ENCODE results near the gene STARD10. TPM values are rescaled to one million over a fixed set of nuclear protein-coding genes. Genes with fewer than 3 reads are reported as not detected.

Gene STARD10
- total and polyA plus RNA-seq, 9 of the 15 experiments (the other 6 are each of a cell fraction or from before 2014, with no cell fraction given), result 0.15 to 52.9 (median 32.3) TPM

DNA sequence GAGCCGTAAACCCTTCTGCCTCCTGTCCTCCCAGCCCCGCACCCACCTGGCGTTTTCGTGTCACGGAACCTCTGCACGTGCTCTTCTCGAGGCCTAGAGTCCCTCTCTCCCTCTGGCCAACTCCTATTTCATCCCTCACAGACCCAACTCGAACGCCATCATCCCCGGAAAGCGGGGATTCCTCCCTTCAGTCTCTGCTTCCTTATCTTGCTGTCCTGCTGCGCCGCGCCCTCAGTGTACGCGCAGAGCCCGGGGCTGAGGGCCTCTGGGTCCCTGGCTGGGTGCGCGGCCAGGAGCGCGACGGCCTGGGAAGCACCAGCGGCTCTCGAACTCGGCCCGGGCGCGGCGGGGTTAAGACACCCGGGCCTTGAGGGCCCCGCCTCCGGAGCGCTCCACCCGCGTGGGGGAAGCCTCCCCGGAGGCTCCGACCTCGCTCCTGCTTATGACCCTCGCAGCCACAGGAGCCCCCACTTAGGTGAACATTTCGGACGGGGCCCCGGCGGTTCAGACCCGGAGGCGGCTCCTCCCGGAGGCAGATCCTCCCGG, 20.0 kb upstream of the STARD10 start (continued):
- TF ChIP-seq, protein P1, sequence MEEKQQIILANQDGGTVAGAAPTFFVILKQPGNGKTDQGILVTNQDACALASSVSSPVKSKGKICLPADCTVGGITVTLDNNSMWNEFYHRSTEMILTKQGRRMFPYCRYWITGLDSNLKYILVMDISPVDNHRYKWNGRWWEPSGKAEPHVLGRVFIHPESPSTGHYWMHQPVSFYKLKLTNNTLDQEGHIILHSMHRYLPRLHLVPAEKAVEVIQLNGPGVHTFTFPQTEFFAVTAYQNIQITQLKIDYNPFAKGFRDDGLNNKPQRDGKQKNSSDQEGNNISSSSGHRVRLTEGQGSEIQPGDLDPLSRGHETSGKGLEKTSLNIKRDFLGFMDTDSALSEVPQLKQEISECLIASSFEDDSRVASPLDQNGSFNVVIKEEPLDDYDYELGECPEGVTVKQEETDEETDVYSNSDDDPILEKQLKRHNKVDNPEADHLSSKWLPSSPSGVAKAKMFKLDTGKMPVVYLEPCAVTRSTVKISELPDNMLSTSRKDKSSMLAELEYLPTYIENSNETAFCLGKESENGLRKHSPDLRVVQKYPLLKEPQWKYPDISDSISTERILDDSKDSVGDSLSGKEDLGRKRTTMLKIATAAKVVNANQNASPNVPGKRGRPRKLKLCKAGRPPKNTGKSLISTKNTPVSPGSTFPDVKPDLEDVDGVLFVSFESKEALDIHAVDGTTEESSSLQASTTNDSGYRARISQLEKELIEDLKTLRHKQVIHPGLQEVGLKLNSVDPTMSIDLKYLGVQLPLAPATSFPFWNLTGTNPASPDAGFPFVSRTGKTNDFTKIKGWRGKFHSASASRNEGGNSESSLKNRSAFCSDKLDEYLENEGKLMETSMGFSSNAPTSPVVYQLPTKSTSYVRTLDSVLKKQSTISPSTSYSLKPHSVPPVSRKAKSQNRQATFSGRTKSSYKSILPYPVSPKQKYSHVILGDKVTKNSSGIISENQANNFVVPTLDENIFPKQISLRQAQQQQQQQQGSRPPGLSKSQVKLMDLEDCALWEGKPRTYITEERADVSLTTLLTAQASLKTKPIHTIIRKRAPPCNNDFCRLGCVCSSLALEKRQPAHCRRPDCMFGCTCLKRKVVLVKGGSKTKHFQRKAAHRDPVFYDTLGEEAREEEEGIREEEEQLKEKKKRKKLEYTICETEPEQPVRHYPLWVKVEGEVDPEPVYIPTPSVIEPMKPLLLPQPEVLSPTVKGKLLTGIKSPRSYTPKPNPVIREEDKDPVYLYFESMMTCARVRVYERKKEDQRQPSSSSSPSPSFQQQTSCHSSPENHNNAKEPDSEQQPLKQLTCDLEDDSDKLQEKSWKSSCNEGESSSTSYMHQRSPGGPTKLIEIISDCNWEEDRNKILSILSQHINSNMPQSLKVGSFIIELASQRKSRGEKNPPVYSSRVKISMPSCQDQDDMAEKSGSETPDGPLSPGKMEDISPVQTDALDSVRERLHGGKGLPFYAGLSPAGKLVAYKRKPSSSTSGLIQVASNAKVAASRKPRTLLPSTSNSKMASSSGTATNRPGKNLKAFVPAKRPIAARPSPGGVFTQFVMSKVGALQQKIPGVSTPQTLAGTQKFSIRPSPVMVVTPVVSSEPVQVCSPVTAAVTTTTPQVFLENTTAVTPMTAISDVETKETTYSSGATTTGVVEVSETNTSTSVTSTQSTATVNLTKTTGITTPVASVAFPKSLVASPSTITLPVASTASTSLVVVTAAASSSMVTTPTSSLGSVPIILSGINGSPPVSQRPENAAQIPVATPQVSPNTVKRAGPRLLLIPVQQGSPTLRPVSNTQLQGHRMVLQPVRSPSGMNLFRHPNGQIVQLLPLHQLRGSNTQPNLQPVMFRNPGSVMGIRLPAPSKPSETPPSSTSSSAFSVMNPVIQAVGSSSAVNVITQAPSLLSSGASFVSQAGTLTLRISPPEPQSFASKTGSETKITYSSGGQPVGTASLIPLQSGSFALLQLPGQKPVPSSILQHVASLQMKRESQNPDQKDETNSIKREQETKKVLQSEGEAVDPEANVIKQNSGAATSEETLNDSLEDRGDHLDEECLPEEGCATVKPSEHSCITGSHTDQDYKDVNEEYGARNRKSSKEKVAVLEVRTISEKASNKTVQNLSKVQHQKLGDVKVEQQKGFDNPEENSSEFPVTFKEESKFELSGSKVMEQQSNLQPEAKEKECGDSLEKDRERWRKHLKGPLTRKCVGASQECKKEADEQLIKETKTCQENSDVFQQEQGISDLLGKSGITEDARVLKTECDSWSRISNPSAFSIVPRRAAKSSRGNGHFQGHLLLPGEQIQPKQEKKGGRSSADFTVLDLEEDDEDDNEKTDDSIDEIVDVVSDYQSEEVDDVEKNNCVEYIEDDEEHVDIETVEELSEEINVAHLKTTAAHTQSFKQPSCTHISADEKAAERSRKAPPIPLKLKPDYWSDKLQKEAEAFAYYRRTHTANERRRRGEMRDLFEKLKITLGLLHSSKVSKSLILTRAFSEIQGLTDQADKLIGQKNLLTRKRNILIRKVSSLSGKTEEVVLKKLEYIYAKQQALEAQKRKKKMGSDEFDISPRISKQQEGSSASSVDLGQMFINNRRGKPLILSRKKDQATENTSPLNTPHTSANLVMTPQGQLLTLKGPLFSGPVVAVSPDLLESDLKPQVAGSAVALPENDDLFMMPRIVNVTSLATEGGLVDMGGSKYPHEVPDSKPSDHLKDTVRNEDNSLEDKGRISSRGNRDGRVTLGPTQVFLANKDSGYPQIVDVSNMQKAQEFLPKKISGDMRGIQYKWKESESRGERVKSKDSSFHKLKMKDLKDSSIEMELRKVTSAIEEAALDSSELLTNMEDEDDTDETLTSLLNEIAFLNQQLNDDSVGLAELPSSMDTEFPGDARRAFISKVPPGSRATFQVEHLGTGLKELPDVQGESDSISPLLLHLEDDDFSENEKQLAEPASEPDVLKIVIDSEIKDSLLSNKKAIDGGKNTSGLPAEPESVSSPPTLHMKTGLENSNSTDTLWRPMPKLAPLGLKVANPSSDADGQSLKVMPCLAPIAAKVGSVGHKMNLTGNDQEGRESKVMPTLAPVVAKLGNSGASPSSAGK (IDR thresholded peaks at IDR 0.05), result peak; percentile 98
- no peak for TF ChIP-seq NR2C1 (IDR thresholded peaks at IDR 0.05)
- no peak; the same call in 1 of the 2 replicates for TF ChIP-seq NR2C1 (tag; IDR thresholded peaks at IDR 0.05)
- no peak for TF ChIP-seq PCBP2 (IDR thresholded peaks at IDR 0.05; ENCODE audit: low read depth, low read length, poor library complexity, severe bottlenecking)
- TF ChIP-seq PTRF (tag; IDR thresholded peaks at IDR 0.05), result no peak
- peak; percentile 54 for TF ChIP-seq SUPT5H (IDR thresholded peaks at IDR 0.05)
- TF ChIP-seq ZNF175 (CRISPR knock-in tag; IDR thresholded peaks at IDR 0.05; ENCODE audit: low read depth), result 0 out of 2 replicates have a peak, but pooled peaks have one; percentile 33
- TF ChIP-seq, protein P2, sequence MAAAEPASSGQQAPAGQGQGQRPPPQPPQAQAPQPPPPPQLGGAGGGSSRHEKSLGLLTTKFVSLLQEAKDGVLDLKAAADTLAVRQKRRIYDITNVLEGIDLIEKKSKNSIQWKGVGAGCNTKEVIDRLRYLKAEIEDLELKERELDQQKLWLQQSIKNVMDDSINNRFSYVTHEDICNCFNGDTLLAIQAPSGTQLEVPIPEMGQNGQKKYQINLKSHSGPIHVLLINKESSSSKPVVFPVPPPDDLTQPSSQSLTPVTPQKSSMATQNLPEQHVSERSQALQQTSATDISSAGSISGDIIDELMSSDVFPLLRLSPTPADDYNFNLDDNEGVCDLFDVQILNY (CRISPR knock-in tag; IDR thresholded peaks at IDR 0.05), result no peak
- TF ChIP-seq ZNF583 (CRISPR knock-in tag; IDR thresholded peaks at IDR 0.05), result no peak
- TF ChIP-seq NFXL1 (CRISPR knock-in tag; IDR thresholded peaks at IDR 0.05), result no peak
- peak; percentile 46; the same call in 1 of the 2 replicates for TF ChIP-seq ARID1B (IDR thresholded peaks at IDR 0.05)
- no peak for TF ChIP-seq MTA1 (IDR thresholded peaks at IDR 0.05; ENCODE audit: borderline replicate concordance)
- TF ChIP-seq BRD9 (IDR thresholded peaks at IDR 0.05; ENCODE audit: low read depth, partially characterized antibody), result no peak
- peak; percentile 69; the same call in 1 of the 2 replicates for TF ChIP-seq ZNF644 (tag; IDR thresholded peaks at IDR 0.05; ENCODE audit: low read depth)
- no peak for TF ChIP-seq HOXB6 (CRISPR knock-in tag; IDR thresholded peaks at IDR 0.05; ENCODE audit: borderline replicate concordance)
- no peak for TF ChIP-seq SREBF2 (CRISPR knock-in tag; IDR thresholded peaks at IDR 0.05)
- TF ChIP-seq ZNF282 (CRISPR knock-in tag; IDR thresholded peaks at IDR 0.05), result no peak
- TF ChIP-seq TFAM (CRISPR knock-in tag; conservative IDR thresholded peaks at IDR 0.05), result no peak
- TF ChIP-seq KLF1 (tag; IDR thresholded peaks at IDR 0.05), result no peak

All from K562 (cell line).